ENCODE measurements around the gene SHB. TPM values are rescaled to one million over a fixed set of nuclear protein-coding genes. Genes with fewer than 3 reads are reported as not detected.
"Not testable (repeated sequence)": the region's sequence is repeated elsewhere in the genome, so short reads cannot be mapped to it uniquely, and the experiment has no call there.

The SHB gene
- total RNA-seq, 1 experiment from 2014 or later, result 20.0 TPM

- no peaks in the 10 kb centered on the region for H3K9me3 ChIP-seq
- peak; percentile 34 for DNase-seq
- no peaks in the 10 kb centered on the region for H3K27me3 ChIP-seq
Observed at GRCh38 chr9:37913480-37914153, 155.4 kb downstream of the SHB start.

GRCh38 chr9:37911271-37911681 is 157.8 kb downstream of the SHB start:
- Histone ChIP-seq H3K9me3 (no peaks in the 10 kb centered on the region), H3K36me3 (peaks cover 6% of the 10 kb centered on the region; the same call in 1 of the 2 replicates), H3K27me3 (no peaks in the 10 kb centered on the region), H3K4me3 (no peak overlapping the region)
- DNase-seq, result no peak

More at GRCh38 chr9:37913480-37914153, 155.4 kb downstream of the SHB start:
- Histone ChIP-seq H3K36me3 (peaks cover 11% of the 10 kb centered on the region), H3K4me3 (no peak overlapping the region)

- Histone ChIP-seq H3K27me3 (no peaks in the 10 kb centered on the region), H3K9me3 (no peaks in the 10 kb centered on the region), H3K4me3 (no peak overlapping the region), H3K36me3 (peaks cover 6% of the 10 kb centered on the region; the same call in 1 of the 2 replicates)
- no peak for DNase-seq
Observed at GRCh38 chr9:37910271-37910670, 158.8 kb downstream of the SHB start.

DNA sequence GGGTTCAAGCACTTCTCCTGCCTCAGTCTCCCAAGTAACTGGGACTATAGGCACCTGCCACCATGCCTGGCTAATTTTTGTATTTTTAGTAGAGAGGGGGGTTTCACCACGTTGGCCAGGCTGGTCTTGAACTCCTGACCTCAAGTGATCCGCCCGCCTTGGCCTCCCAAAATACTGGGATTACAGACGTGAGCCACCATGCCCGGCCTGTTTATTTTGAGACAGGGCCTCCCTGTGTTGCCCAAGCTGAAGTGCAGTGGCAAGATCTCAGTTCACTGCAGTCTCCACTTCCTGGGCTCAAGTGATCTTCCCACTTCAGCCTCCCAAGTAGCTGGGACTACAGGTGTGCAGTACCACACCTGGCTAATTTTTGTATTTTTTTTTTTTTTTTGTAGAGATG is 159.2 kb downstream of the SHB start:
- DNase-seq, H3K9me3 ChIP-seq, H3K27me3 ChIP-seq, H3K36me3 ChIP-seq, H3K4me3 ChIP-seq: not testable (repeated sequence)

DNA sequence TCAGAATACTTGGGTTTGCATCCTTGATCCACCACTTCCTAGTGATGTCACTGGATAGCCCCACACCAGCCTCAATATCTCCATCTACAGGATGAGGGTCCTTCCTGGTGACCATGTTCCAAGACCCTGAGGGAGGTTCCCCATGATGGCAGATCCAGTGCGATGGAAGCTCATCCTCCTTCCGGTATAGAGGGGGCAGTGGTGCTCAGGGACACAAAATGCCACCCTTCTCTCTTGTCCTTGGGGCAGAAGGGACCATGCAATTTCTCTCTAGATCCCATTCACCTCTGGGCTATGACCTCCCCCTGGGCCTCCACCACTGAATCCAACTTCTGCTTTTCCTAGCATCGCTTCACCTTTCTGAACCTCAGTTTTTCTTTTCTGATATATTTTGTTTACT is 159.7 kb downstream of the SHB start:
- Histone ChIP-seq H3K27me3 (no peaks in the 10 kb centered on the region), H3K36me3 (peaks cover 6% of the 10 kb centered on the region; the same call in 1 of the 2 replicates), H3K4me3 (no peak overlapping the region), H3K9me3 (no peaks in the 10 kb centered on the region)
- DNase-seq, result no peak

- no peaks in the 10 kb centered on the region for H3K9me3 ChIP-seq
- H3K4me3 ChIP-seq, result no peak overlapping the region
- no peak for DNase-seq
- H3K36me3 ChIP-seq, result peaks cover 4% of the 10 kb centered on the region; the same call in 1 of the 2 replicates
- no peaks in the 10 kb centered on the region for H3K27me3 ChIP-seq
Observed at GRCh38 chr9:37908698-37909186, 160.3 kb downstream of the SHB start.

DNA sequence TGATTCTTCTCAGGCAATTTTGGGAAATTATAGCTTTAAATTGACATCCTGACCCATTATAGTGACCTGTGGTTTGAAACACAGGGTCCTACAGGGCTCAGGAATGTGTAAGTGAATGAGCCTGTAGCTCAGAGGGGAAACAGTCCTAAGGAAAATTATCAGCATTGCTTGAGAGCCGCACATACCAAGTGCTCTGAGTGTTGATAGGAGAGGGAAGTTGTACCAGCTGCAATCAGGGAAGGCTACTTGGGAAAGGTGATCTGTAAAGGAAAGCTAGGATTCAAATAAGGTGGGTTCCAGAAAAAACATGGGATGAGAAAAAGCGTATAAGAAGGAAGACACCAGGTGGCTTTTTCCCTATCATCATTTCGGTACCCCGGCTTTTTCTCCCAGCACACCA is 160.7 kb downstream of the SHB start:
- Histone ChIP-seq H3K36me3 (peaks cover 2% of the 10 kb centered on the region; the same call in 1 of the 2 replicates), H3K9me3 (no peaks in the 10 kb centered on the region), H3K4me3 (no peak overlapping the region), H3K27me3 (no peaks in the 10 kb centered on the region)
- DNase-seq, result no peak

DNA sequence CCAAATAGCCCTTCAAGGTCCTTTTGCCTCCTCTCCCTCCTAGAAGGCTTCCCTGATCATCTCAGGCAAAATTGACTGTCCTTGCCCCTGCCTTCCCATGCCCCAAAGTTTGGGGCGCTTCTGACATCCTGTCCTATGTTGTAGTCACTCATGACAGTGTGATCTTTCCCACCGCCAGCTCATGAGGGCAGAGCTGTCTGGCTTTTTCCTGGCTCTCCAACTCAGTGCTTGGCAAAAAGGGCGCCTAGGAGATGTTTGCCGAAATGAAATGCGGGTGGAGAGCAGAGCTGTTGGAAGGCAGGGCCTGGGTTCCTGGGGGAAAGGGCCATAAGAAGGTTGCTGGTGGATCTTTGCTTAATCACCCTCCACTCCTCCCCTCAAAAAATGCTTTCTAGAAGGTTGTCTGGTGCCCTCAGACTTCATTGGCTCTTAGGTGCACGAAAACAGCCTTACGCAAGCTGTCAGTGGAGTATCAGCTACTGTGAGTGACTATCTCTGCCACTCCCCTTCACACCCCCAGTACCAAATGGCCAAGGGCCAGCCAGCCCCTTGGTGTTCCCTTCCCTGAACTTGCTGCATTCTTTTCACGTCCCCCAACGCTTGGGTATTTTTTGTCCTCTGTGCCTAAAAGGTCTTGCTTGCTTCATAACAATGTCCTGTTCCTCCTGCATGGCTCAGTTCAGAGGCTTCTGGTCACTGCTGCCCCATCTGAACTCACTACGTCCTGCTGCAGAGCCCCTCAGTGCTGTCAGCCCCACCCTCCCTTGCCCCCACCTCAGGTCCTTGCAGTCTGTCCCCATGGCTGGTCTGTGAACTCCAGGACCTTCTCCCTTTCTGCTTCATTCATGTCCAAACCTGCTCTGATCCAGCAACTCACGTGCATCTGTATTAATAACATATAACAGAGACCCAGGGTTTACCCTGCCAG is 162.5 kb downstream of the SHB start:
- H3K36me3 ChIP-seq, result no peaks in the 10 kb centered on the region
- no peak overlapping the region for H3K4me3 ChIP-seq
- DNase-seq, result no peak
- H3K9me3 ChIP-seq, result no peaks in the 10 kb centered on the region
- no peaks in the 10 kb centered on the region for H3K27me3 ChIP-seq

- H3K27me3 ChIP-seq, result no peaks in the 10 kb centered on the region
Observed at GRCh38 chr9:37905776-37906175, 163.3 kb downstream of the SHB start.

DNA sequence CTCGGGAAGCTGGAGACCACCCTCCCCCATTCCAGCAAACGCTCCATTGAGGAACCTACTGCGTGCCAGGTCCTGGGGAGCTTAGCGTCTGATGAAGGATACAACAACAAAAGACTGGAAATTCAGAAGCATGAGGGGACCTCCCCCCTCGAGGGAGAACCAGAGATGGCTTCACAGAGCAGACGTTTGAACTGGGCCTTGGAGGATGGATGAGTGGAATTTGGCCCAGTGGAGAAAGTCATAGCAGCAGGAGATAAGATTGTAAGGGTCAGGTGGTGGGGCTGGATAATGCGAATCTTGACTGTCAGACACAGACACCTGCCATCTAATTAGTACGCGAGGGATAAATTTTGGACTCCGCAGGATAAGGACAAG is 163.9 kb downstream of the SHB start:
- no peak overlapping the region for H3K4me3 ChIP-seq
- H3K9me3 ChIP-seq, result no peaks in the 10 kb centered on the region
- no peak for DNase-seq
- H3K36me3 ChIP-seq, result no peaks in the 10 kb centered on the region
- no peaks in the 10 kb centered on the region for H3K27me3 ChIP-seq

More at GRCh38 chr9:37905776-37906175, 163.3 kb downstream of the SHB start:
- Histone ChIP-seq H3K36me3 (no peaks in the 10 kb centered on the region), H3K4me3 (no peak overlapping the region), H3K9me3 (no peaks in the 10 kb centered on the region)
- no peak for DNase-seq

DNA sequence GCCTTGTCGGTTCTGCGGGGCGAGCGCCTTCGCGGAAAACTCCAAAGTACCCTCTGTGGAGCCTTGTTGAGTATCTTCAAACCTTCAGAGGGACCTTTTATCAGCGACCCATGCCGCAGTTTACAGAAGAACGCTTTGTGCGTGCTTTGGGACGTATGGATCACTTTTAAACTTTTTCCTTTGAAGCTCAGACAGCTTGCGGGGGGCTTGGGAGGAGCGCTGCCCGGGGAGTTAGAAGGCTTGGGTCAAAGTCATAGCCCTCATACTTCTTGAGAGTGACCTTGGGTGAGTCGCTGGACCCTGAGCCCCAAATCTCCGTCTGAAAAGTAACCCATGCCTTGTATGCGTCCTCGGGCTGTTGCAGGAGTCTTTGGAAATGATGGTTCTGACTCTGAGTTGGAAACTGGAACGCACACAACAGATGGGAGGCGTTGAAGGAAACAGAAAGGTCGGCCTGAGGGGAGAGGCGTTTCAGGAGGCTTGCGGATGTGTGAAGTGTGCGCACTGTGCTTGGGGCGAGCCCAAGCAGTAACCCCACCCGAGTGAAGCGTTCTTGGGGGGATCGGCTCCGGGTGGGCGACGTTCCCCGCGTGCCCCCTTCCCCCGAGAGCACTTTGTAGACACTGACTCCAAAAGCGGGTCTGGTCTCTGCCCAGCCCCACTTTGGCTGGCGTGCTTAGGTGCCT is 164.4 kb downstream of the SHB start:
- no peaks in the 10 kb centered on the region for H3K36me3 ChIP-seq
- no peaks in the 10 kb centered on the region for H3K27me3 ChIP-seq
- DNase-seq, result no peak
- peak overlapping the region; percentile 79 for H3K4me3 ChIP-seq
- H3K9me3 ChIP-seq, result no peaks in the 10 kb centered on the region

DNA sequence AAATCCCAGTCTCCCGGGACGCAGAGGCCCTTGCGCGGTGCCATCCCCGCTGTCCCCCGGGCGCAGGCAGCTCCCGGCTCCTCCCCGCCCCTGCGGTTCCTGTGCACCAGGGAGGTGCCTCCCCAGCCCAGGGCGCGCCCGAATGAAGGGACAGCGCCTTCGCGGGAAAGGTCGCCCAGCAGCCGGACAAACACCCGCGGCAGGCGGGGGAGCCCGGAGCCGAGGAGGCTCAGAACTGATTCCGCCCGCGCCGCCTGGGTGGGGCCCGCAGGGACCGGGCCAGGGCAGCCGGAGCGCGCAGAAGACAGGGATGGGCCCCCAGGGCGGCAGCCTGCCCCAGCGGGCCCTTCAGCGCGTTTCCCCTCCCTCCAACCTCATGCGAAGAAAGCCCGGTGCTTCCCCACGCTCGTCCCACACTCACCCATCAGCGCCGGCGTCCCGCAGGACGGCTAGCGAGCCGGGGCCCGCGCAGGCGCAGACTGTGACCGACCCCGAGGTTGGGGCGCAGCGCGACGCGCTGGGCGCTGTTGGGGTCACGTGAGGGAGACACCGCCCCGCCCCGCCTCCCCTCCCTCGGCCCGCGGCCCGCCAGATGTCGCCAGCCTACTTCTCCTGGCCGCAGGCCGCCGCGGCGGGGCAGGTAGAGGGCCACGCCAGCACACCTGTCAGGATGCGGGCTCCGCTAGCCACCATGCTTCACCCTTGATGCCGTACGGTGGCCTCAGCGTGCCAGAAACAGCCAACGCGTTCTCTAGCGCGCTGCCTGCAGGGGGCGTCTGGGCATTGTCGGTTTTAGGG is 165.2 kb downstream of the SHB start, which contains the start of gene SLC25A51:
Gene SLC25A51 (minus strand): TSS at position 481 of the 798 bp plus-strand sequence. CDS start 15,577 bp downstream, outside the sequence.
- Histone ChIP-seq H3K27me3 (no peaks in the 10 kb centered on the region), H3K9me3 (no peaks in the 10 kb centered on the region), H3K36me3 (peaks cover 3% of the 10 kb centered on the region; the same call in 1 of the 2 replicates), H3K4me3 (peak within 1 kb of the TSS; percentile 79)
- DNase-seq, result peak; percentile 78

DNA sequence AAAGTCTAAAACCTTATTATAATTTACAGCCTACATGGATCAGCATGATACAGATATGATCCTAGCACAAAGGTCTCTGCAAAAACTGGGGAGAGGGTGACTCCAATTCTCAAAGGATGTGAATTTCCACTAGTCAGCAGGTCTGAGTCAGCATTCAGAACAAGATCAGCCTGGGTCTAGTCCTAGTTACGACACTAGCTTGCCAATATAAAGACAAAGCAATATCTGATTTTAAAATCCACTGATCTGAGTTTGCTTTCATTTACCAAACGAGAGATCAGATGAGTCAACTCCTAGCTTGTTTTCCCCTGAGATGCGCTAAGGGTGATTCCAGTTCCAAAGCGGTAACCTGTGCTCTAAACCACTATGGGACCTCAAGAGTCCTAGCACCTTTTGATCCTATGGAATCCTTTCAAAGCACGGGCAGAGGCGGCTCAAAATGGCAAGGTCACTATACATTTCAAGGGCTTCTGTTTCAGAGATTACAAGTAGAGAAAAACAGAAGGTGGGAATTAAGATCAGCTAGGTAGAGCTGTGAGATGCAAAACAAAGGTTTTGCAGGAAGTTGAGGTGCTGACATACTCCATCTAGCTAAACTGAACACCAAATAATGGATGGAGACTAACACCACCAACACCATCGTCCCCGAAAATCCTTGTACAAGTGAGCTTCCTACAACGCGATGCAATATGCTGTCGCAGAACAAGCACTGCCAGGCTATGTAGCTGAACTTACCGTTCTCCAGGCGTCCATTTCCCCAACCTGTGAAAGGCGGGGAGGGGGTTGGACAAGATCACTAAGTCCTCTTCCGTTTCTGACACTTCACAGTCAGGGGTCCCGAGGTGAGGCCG is 166.0 kb downstream of the SHB start:
- H3K9me3 ChIP-seq, result no peaks in the 10 kb centered on the region
- peak overlapping the region; percentile 79 for H3K4me3 ChIP-seq
- H3K27me3 ChIP-seq, result no peaks in the 10 kb centered on the region
- peaks cover 5% of the 10 kb centered on the region; the same call in 1 of the 2 replicates for H3K36me3 ChIP-seq
- DNase-seq, result no peak

- no peaks in the 10 kb centered on the region for H3K27me3 ChIP-seq
- H3K9me3 ChIP-seq, result no peaks in the 10 kb centered on the region
- H3K4me3 ChIP-seq, result no peak overlapping the region
- DNase-seq, result no peak
- peaks cover 5% of the 10 kb centered on the region for H3K36me3 ChIP-seq
Observed at GRCh38 chr9:37902131-37902530, 166.9 kb downstream of the SHB start.

DNA sequence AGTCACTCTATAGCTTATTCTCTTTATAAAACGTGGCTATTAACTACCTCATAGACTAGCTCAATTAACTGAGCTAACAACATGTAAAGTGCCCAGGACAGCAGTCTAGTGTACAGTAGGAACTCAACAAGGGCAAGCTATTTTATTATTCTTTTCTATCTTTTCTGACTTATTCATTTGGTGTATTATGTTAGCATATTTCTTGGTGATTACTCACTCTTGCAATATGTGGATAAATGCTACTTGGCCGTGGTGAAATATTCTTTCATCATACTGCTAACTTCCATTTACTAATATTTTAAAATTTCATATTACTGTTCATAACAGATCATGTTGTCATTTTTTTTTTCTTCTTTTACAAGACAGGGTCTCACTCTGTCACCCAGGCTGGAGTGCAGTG is 170.0 kb downstream of the SHB start:
- Histone ChIP-seq H3K4me3 (no peak overlapping the region), H3K27me3 (no peaks in the 10 kb centered on the region), H3K36me3 (peaks cover 12% of the 10 kb centered on the region), H3K9me3 (no peaks in the 10 kb centered on the region)
- DNase-seq, result no peak

Data from MG63 (cell line).